ENCODE data around the gene FGFR1OP2.

FGFR1OP2 gene

DNA sequence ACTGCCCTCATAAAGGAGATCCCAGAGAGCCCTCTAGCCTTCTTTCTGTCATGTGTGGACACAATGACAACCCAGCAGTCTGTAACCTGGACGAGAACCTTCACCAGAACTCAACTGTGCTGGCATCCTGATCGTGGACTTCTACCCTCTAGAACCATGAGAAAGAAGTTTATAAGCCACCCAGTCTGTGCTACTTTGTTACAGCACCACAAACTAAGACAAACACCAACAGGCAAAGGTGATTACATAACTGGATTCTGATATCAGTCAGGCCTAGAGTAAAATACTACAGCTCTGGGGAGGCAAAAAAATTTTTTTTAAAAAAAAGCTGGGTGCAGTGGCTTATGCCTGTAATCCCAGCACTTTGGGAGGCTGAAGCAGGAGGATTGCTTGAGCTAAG, 57.4 kb downstream of the FGFR1OP2 start:
- Histone ChIP-seq H3K9me3 (ENCODE audit: control insufficient read depth in 1 of 2, low read length in 2 of 2) (no peaks in the 10 kb centered on the region), H3K36me3 (ENCODE audit: control insufficient read depth in 1 of 2, insufficient read depth in 2 of 2, low read length in 2 of 2) (peaks cover 13 to 55% of the 10 kb centered on the region in 2 donors), H3K4me3 (ENCODE audit: low read depth in 1 of 2, low read length in 2 of 2) (no peak overlapping the region), H3K9ac (ENCODE audit: low read depth in 1 of 2, low read length in 2 of 2) (no peak overlapping the region), H3K4me1 (ENCODE audit: control insufficient read depth in 1 of 2, insufficient read depth in 2 of 2, low read length in 2 of 2) (no peaks in the 10 kb centered on the region), H3K27ac (ENCODE audit: low read depth, low read length) (no peak overlapping the region), H3K27me3 (ENCODE audit: control insufficient read depth in 1 of 2, insufficient read depth in 2 of 2, low read length in 2 of 2) (no peaks in the 10 kb centered on the region)

- peaks cover 13 to 47% of the 10 kb centered on the region in 2 donors for H3K36me3 ChIP-seq (ENCODE audit: control insufficient read depth in 1 of 2, insufficient read depth in 2 of 2, low read length in 2 of 2)
- no peak overlapping the region for H3K27ac ChIP-seq (ENCODE audit: low read depth, low read length)
- no peaks in the 10 kb centered on the region for H3K9me3 ChIP-seq (ENCODE audit: control insufficient read depth in 1 of 2, low read length in 2 of 2)
Observed at GRCh38 chr12:26997003-26997402, 58.7 kb downstream of the FGFR1OP2 start.

DNA sequence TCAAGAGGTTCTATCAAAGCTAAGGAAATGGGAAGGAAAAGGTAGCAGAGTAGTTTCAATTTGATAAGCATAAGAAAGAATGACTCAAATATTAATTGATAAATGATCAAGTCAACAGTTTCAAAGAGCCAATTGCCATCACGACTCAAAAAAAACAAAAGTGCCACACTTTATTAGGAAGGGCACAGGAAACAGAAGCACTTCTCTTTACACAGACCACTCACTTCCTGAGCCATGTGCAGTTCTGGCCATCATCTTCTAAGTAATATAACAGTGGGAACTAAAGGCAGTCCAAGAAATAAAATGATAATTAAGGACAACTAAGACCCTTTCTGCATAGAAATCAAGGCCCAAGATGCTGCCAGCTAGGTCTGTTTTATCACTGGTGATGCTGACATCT, 62.7 kb downstream of the FGFR1OP2 start:
- H3K4me1 ChIP-seq (ENCODE audit: control insufficient read depth in 1 of 2, insufficient read depth in 2 of 2, low read length in 2 of 2) = no peaks in the 10 kb centered on the region
- no peak overlapping the region for H3K27ac ChIP-seq (ENCODE audit: low read depth, low read length)
- peaks cover 8 to 25% of the 10 kb centered on the region in 2 donors for H3K36me3 ChIP-seq (ENCODE audit: control insufficient read depth in 1 of 2, insufficient read depth in 2 of 2, low read length in 2 of 2)
- H3K9ac ChIP-seq (ENCODE audit: low read depth in 1 of 2, low read length in 2 of 2) = no peak overlapping the region
- no peaks in the 10 kb centered on the region for H3K9me3 ChIP-seq (ENCODE audit: control insufficient read depth in 1 of 2, low read length in 2 of 2)
- H3K27me3 ChIP-seq (ENCODE audit: control insufficient read depth in 1 of 2, insufficient read depth in 2 of 2, low read length in 2 of 2) = no peaks in the 10 kb centered on the region
- H3K4me3 ChIP-seq (ENCODE audit: low read depth in 1 of 2, low read length in 2 of 2) = no peak overlapping the region

More at GRCh38 chr12:26997003-26997402, 58.7 kb downstream of the FGFR1OP2 start:
- no peaks in the 10 kb centered on the region for H3K4me1 ChIP-seq (ENCODE audit: control insufficient read depth in 1 of 2, insufficient read depth in 2 of 2, low read length in 2 of 2)
- no peak overlapping the region for H3K4me3 ChIP-seq (ENCODE audit: low read depth in 1 of 2, low read length in 2 of 2)
- H3K9ac ChIP-seq (ENCODE audit: low read depth in 1 of 2, low read length in 2 of 2) = no peak overlapping the region
- no peaks in the 10 kb centered on the region for H3K27me3 ChIP-seq (ENCODE audit: control insufficient read depth in 1 of 2, insufficient read depth in 2 of 2, low read length in 2 of 2)

- H3K4me3 ChIP-seq (ENCODE audit: low read depth in 1 of 2, low read length in 2 of 2) = no peak overlapping the region
- peaks cover 0 to 3% of the 10 kb centered on the region in 2 donors for H3K4me1 ChIP-seq (ENCODE audit: control insufficient read depth in 1 of 2, insufficient read depth in 2 of 2, low read length in 2 of 2)
- no peaks in the 10 kb centered on the region for H3K27me3 ChIP-seq (ENCODE audit: control insufficient read depth in 1 of 2, insufficient read depth in 2 of 2, low read length in 2 of 2)
Observed at GRCh38 chr12:27001663-27002062, 63.4 kb downstream of the FGFR1OP2 start.

DNA sequence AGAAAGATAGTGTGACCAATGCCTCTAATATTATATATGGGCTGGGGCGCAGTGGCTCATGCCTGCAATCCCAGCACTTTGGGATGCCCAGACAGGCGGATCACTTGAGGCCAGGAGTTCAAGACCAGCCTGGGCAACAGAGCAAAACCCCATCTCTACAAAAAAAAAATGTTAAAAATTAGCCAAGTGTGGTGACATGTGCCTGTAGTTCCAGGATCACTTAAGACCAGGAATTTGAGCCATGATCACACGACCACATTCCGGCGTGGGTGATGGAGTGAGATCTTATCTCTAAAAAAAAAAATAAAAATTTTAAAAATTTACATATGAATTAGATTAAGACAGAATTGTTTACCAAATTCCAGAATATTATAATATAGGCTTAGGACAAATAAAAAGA, 63.9 kb downstream of the FGFR1OP2 start:
- H3K9me3 ChIP-seq (ENCODE audit: control insufficient read depth in 1 of 2, low read length in 2 of 2) = no peaks in the 10 kb centered on the region
- H3K9ac ChIP-seq (ENCODE audit: low read depth in 1 of 2, low read length in 2 of 2) = no peak overlapping the region
- H3K27me3 ChIP-seq (ENCODE audit: control insufficient read depth in 1 of 2, insufficient read depth in 2 of 2, low read length in 2 of 2) = no peaks in the 10 kb centered on the region
- H3K4me3 ChIP-seq (ENCODE audit: low read depth in 1 of 2, low read length in 2 of 2) = no peak overlapping the region
- H3K4me1 ChIP-seq (ENCODE audit: control insufficient read depth in 1 of 2, insufficient read depth in 2 of 2, low read length in 2 of 2) = peaks cover 3 to 4% of the 10 kb centered on the region in 2 donors
- no peak overlapping the region for H3K27ac ChIP-seq (ENCODE audit: low read depth, low read length)
- H3K36me3 ChIP-seq (ENCODE audit: control insufficient read depth in 1 of 2, insufficient read depth in 2 of 2, low read length in 2 of 2) = peaks cover 4 to 20% of the 10 kb centered on the region in 2 donors

More at GRCh38 chr12:27001663-27002062, 63.4 kb downstream of the FGFR1OP2 start:
- Histone ChIP-seq H3K9ac (ENCODE audit: low read depth in 1 of 2, low read length in 2 of 2) (no peak overlapping the region), H3K9me3 (ENCODE audit: control insufficient read depth in 1 of 2, low read length in 2 of 2) (no peaks in the 10 kb centered on the region), H3K27ac (ENCODE audit: low read depth, low read length) (no peak overlapping the region), H3K36me3 (ENCODE audit: control insufficient read depth in 1 of 2, insufficient read depth in 2 of 2, low read length in 2 of 2) (peaks cover 5 to 25% of the 10 kb centered on the region in 2 donors)

DNA sequence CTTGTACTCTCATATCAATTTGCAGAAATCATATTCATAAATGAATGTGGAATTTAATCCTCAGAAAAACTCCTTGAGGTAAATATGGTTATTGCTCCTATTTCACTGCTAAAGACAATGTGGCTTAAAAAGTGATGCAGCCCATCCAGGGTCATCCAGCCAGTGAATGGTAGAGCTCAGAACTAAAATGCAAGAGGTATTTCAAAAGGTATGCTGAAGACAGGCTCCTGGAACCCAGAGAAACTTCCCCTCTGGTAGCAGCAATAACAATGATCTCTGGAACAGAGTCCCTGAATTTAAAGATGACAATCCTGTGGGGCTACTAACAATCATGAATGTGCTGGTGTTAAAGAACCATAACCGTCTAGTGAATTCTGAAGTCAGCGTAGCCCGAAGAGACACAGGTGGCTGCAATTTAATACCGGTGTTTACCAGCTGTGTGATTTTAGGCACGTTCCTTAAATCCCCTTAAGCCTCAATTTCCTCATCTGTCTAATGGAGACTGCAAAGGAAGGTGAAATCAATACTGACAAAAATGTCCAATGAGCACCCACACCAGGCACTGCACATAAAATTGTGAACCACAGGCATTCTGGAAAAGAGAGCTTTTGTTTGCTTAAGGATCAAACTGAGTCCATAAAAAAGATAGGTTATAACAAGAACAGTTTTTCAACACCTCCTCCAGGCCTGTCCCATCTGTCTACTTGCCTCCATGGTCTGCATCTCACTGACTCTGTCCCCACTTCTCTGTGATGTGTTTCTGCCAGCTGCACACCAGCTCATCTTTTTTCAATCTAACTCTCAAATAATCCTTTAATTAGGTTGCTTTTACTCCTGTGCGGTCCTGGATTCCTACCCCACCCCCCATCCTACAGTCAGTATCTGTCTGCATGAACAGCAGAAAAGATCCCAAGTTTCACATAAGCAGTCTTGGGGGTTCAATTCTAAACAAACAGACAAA, 65.4 kb downstream of the FGFR1OP2 start:
- Histone ChIP-seq H3K27ac (ENCODE audit: low read depth, low read length) (no peak overlapping the region), H3K4me3 (ENCODE audit: low read depth in 1 of 2, low read length in 2 of 2) (no peak overlapping the region), H3K36me3 (ENCODE audit: control insufficient read depth in 1 of 2, insufficient read depth in 2 of 2, low read length in 2 of 2) (peaks cover 4 to 6% of the 10 kb centered on the region in 2 donors), H3K27me3 (ENCODE audit: control insufficient read depth in 1 of 2, insufficient read depth in 2 of 2, low read length in 2 of 2) (no peaks in the 10 kb centered on the region), H3K9ac (ENCODE audit: low read depth in 1 of 2, low read length in 2 of 2) (no peak overlapping the region), H3K9me3 (ENCODE audit: control insufficient read depth in 1 of 2, low read length in 2 of 2) (no peaks in the 10 kb centered on the region), H3K4me1 (ENCODE audit: control insufficient read depth in 1 of 2, insufficient read depth in 2 of 2, low read length in 2 of 2) (peaks cover 3 to 9% of the 10 kb centered on the region in 2 donors)

GRCh38 chr12:27005495-27005894, 67.2 kb downstream of the FGFR1OP2 start:
- Histone ChIP-seq H3K9me3 (ENCODE audit: control insufficient read depth in 1 of 2, low read length in 2 of 2) (no peaks in the 10 kb centered on the region), H3K4me1 (ENCODE audit: control insufficient read depth in 1 of 2, insufficient read depth in 2 of 2, low read length in 2 of 2) (peaks cover 3 to 9% of the 10 kb centered on the region in 2 donors), H3K27ac (ENCODE audit: low read depth, low read length) (no peak overlapping the region), H3K27me3 (ENCODE audit: control insufficient read depth in 1 of 2, insufficient read depth in 2 of 2, low read length in 2 of 2) (no peaks in the 10 kb centered on the region), H3K9ac (ENCODE audit: low read depth in 1 of 2, low read length in 2 of 2) (no peak overlapping the region), H3K4me3 (ENCODE audit: low read depth in 1 of 2, low read length in 2 of 2) (no peak overlapping the region), H3K36me3 (ENCODE audit: control insufficient read depth in 1 of 2, insufficient read depth in 2 of 2, low read length in 2 of 2) (no peaks in the 10 kb centered on the region)

- H3K36me3 ChIP-seq (ENCODE audit: control insufficient read depth in 1 of 2, insufficient read depth in 2 of 2, low read length in 2 of 2) = no peaks in the 10 kb centered on the region
- H3K9ac ChIP-seq (ENCODE audit: low read depth in 1 of 2, low read length in 2 of 2) = no peak overlapping the region
- peaks cover 3 to 10% of the 10 kb centered on the region in 2 donors for H3K4me1 ChIP-seq (ENCODE audit: control insufficient read depth in 1 of 2, insufficient read depth in 2 of 2, low read length in 2 of 2)
- no peaks in the 10 kb centered on the region for H3K27me3 ChIP-seq (ENCODE audit: control insufficient read depth in 1 of 2, insufficient read depth in 2 of 2, low read length in 2 of 2)
- H3K27ac ChIP-seq (ENCODE audit: low read depth, low read length) = no peak overlapping the region
- H3K9me3 ChIP-seq (ENCODE audit: control insufficient read depth in 1 of 2, low read length in 2 of 2) = no peaks in the 10 kb centered on the region
- no peak overlapping the region for H3K4me3 ChIP-seq (ENCODE audit: low read depth in 1 of 2, low read length in 2 of 2)
Observed at GRCh38 chr12:27006797-27007467, 68.7 kb downstream of the FGFR1OP2 start.

GRCh38 chr12:27008081-27008480, 69.8 kb downstream of the FGFR1OP2 start:
- H3K9ac ChIP-seq (ENCODE audit: low read depth in 1 of 2, low read length in 2 of 2) = no peak overlapping the region
- H3K27me3 ChIP-seq (ENCODE audit: control insufficient read depth in 1 of 2, insufficient read depth in 2 of 2, low read length in 2 of 2) = no peaks in the 10 kb centered on the region
- H3K9me3 ChIP-seq (ENCODE audit: control insufficient read depth in 1 of 2, low read length in 2 of 2) = no peaks in the 10 kb centered on the region
- no peak overlapping the region for H3K27ac ChIP-seq (ENCODE audit: low read depth, low read length)
- no peak overlapping the region for H3K4me3 ChIP-seq (ENCODE audit: low read depth in 1 of 2, low read length in 2 of 2)
- peaks cover 5 to 18% of the 10 kb centered on the region in 2 donors for H3K4me1 ChIP-seq (ENCODE audit: control insufficient read depth in 1 of 2, insufficient read depth in 2 of 2, low read length in 2 of 2)
- no peaks in the 10 kb centered on the region for H3K36me3 ChIP-seq (ENCODE audit: control insufficient read depth in 1 of 2, insufficient read depth in 2 of 2, low read length in 2 of 2)

GRCh38 chr12:27009881-27010301, 71.6 kb downstream of the FGFR1OP2 start:
- H3K4me1 ChIP-seq (ENCODE audit: control insufficient read depth in 1 of 2, insufficient read depth in 2 of 2, low read length in 2 of 2) = peaks cover 15 to 24% of the 10 kb centered on the region in 2 donors

More at GRCh38 chr12:27009881-27010301, 71.6 kb downstream of the FGFR1OP2 start:
- Histone ChIP-seq H3K36me3 (ENCODE audit: control insufficient read depth in 1 of 2, insufficient read depth in 2 of 2, low read length in 2 of 2) (no peaks in the 10 kb centered on the region), H3K27me3 (ENCODE audit: control insufficient read depth in 1 of 2, insufficient read depth in 2 of 2, low read length in 2 of 2) (no peaks in the 10 kb centered on the region), H3K27ac (ENCODE audit: low read depth, low read length) (no peak overlapping the region), H3K9ac (ENCODE audit: low read depth in 1 of 2, low read length in 2 of 2) (no peak overlapping the region), H3K4me3 (ENCODE audit: low read depth in 1 of 2, low read length in 2 of 2) (no peak overlapping the region), H3K9me3 (ENCODE audit: control insufficient read depth in 1 of 2, low read length in 2 of 2) (no peaks in the 10 kb centered on the region)
